Gastrocnemius medialis (tissue), 4 donors: ENCODE data around the gene NUDT4.

ENCODE experiments used
- CTCF ChIP-seq, 5 experiments: fragments of 450-650 bp in 3 of 5; fragments of 200-600 bp in 2 of 5; sonication (generic) in 2 of 5; IDR thresholded peaks in 4 of 5; conservative IDR thresholded peaks in 1 of 5; 1 replicate in 4 of 5; 2 replicates in 1 of 5; pipeline ENCODE4 v1.5.1; 2016 to 2019; ENCODE audit warnings: antibody characterized with exemption in 5 of 5, mild to moderate bottlenecking in 3 of 5, moderate library complexity in 3 of 5
- POLR2A ChIP-seq, 2 donors: fragments of 450-650 bp; IDR thresholded peaks; one replicate each; pipeline ENCODE4 v1.6.1; 2017; ENCODE audit warnings: antibody characterized with exemption in 2 of 2, mild to moderate bottlenecking in 2 of 2, moderate library complexity in 2 of 2

DNA sequence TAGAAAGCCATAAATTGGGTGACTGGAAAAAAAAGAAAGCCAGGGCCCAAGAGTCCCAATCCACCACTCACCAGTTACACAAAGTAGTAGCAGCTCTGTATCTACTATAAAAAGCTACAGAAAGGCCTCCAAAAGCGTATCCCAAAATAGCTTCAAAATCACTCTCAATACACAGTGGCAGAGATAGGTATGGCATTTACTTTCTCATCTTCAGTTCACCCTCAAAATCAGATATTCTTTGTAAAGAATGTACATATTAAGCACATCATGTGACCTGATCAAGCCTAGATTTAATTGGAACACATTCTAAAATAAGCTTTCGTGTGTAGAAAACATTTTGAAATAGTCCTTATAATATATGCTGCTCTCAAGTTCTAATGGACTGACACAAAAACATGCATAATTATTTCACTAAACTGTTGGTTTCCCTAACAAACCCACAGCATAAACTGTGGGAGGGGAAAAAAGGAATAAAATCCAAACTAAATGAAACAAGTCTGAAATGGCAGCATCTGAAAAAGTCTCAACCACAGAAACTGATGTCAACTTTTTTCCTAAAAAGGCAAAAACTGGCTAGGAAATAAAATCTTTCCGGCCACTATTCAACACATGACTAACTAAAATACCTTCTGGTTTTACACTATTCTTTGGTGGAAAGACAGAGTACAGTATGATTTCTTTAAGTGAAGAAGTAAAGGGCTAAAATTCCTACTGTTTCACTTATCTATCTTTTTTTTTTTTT lies 38.2 kb downstream of the NUDT4 start:
- peak in 2 of 5 experiments; percentile 8 to 38 for TF ChIP-seq CTCF (IDR thresholded peaks at IDR 0.05 in 4 of 5, conservative IDR thresholded peaks at IDR 0.05 in 1 of 5)
- no peak for TF ChIP-seq POLR2A (IDR thresholded peaks at IDR 0.05)
